Forelimb muscle (tissue), 1 donor: Measurements from ENCODE around the gene PUS3. TPM values are rescaled to one million over a fixed set of nuclear protein-coding genes. Genes with fewer than 3 reads are reported as not detected.

Source experiments
- DNase-seq: peaks from one replicate; pipeline ENCODE4 v3.0.0-alpha.2; 2013; ENCODE audit warnings: low read depth
- polyA plus RNA-seq: library from polyadenylated mRNA; unstranded; fragments of 120-200 nt; gene quantifications from one replicate; pipeline ENCODE4 v1.2.1, GENCODE V29; 2013; ENCODE audit not compliant: insufficient read length

PUS3 gene
- polyA plus RNA-seq, 1 donor: 12.4 TPM

- peak; percentile 34 for DNase-seq
These were observed 38.9 kb upstream of the PUS3 start for GRCh38 chr11:125941619-125942611.

GRCh38 chr11:125941267-125941618 lies 38.2 kb upstream of the PUS3 start:
- no peak for DNase-seq

- no peak for DNase-seq
These were observed 37.1 kb upstream of the PUS3 start for GRCh38 chr11:125940145-125940544.

- DNase-seq: peak; percentile 56
These were observed 36.1 kb upstream of the PUS3 start for GRCh38 chr11:125939081-125939521.

- DNase-seq: no peak
These were observed 35.4 kb upstream of the PUS3 start for GRCh38 chr11:125938418-125938817.

GRCh38 chr11:125935618-125936199 lies 32.7 kb upstream of the PUS3 start:
- peak; percentile 35 for DNase-seq

- no peak for DNase-seq
These were observed 32.0 kb upstream of the PUS3 start for GRCh38 chr11:125935056-125935455.

GRCh38 chr11:125934473-125934872 lies 31.5 kb upstream of the PUS3 start:
- no peak for DNase-seq

GRCh38 chr11:125933030-125933813 lies 30.2 kb upstream of the PUS3 start:
- no peak for DNase-seq

- DNase-seq: no peak
These were observed 29.3 kb upstream of the PUS3 start for GRCh38 chr11:125932301-125932700.

- no peak for DNase-seq
These were observed 28.7 kb upstream of the PUS3 start for GRCh38 chr11:125931668-125932067.

- DNase-seq: no peak
These were observed 28.1 kb upstream of the PUS3 start for GRCh38 chr11:125931116-125931515.

- DNase-seq: no peak
These were observed 27.1 kb upstream of the PUS3 start for GRCh38 chr11:125930076-125930450.

- no peak for DNase-seq
These were observed 26.6 kb upstream of the PUS3 start for GRCh38 chr11:125929445-125930075.

GRCh38 chr11:125926682-125927081 lies 23.7 kb upstream of the PUS3 start:
- no peak for DNase-seq

GRCh38 chr11:125925804-125926203 lies 22.8 kb upstream of the PUS3 start:
- DNase-seq: no peak

GRCh38 chr11:125925247-125925740 lies 22.3 kb upstream of the PUS3 start:
- no peak for DNase-seq

GRCh38 chr11:125924384-125925007 lies 21.5 kb upstream of the PUS3 start:
- DNase-seq: no peak

- DNase-seq: no peak
These were observed 20.6 kb upstream of the PUS3 start for GRCh38 chr11:125923633-125924032.

GRCh38 chr11:125923012-125923579 lies 20.1 kb upstream of the PUS3 start:
- peak; percentile 60 for DNase-seq

- no peak for DNase-seq
These were observed 19.1 kb upstream of the PUS3 start for GRCh38 chr11:125922156-125922555.
